Activated CD4-positive, alpha-beta memory T cell treated with anti-CD3 and anti-CD28 coated beads, Interleukin-2, amount 10 ng/mL, durations not matched to agents 7 days and 5 days (primary cell): ENCODE data around the gene NPB. TPM values are rescaled to one million over a fixed set of nuclear protein-coding genes. Genes with fewer than 3 reads are reported as not detected.

ENCODE experiments used
- CTCF ChIA-PET: fragments of 350-600 bp; sonication (Branson Sonifier 250); formaldehyde crosslinking; loops from one replicate; lab custom pipeline; 2021; ENCODE audit warnings: antibody characterized with exemption, inconsistent platforms; lab: Charles Lee
- POLR2A ChIA-PET: fragments of 350-600 bp; sonication (Branson Sonifier 250); formaldehyde crosslinking; loops from one replicate; lab custom pipeline; 2021; ENCODE audit warnings: antibody characterized with exemption; lab: Charles Lee
- DNase-seq: peaks from one replicate; pipeline ENCODE4 v3.0.0-alpha.2; 2020
- H3K27ac Mint-ChIP-seq: one replicate; pipeline ENCODE4 v1.8.0; 2021; ENCODE audit warnings: mild to moderate bottlenecking, mixed read lengths
- H3K27me3 Mint-ChIP-seq: one replicate; pipeline ENCODE4 v1.8.0; 2021; ENCODE audit warnings: mixed read lengths
- H3K36me3 Mint-ChIP-seq: one replicate; pipeline ENCODE4 v1.8.0; 2021; ENCODE audit warnings: low read depth, mixed read lengths
- H3K4me1 Mint-ChIP-seq: one replicate; pipeline ENCODE4 v1.8.0; 2021; ENCODE audit warnings: mixed read lengths
- H3K4me3 Mint-ChIP-seq: one replicate; pipeline ENCODE4 v1.8.0; 2021; ENCODE audit warnings: mild to moderate bottlenecking, mixed read lengths
- H3K9me3 Mint-ChIP-seq: one replicate; pipeline ENCODE4 v1.8.0; 2021; ENCODE audit warnings: mixed read lengths
- total RNA-seq, 2 experiments: library from RNA; stranded (reverse); gene quantifications; one replicate each; pipeline ENCODE4 v1.2.3, GENCODE V29; 2021

The NPB gene
- total RNA-seq, 2 experiments from 2014 or later, result 0.38 TPM; not detected in 1

GRCh38 chr17:81904600-81905423 lies 2.8 kb downstream of the NPB start:
- H3K36me3 Mint-ChIP-seq, result peaks cover 17% of the 10 kb centered on the region
- DNase-seq, result no peak
- peaks cover 9% of the 10 kb centered on the region for H3K27me3 Mint-ChIP-seq
- H3K27ac Mint-ChIP-seq, result no peak overlapping the region
- no peak overlapping the region for H3K4me3 Mint-ChIP-seq
- H3K9me3 Mint-ChIP-seq, result no peaks in the 10 kb centered on the region
- ChIA-PET POLR2A (interaction anchor here (1.5 to 2.0 kb wide), 2 partner anchors 13 to 34 kb away, joined by 4 to 5 read pairs; partner anchors contain the start of genes ALYREF, ANAPC11 and ARHGDIA), CTCF (no interaction called here)
- peaks cover 12% of the 10 kb centered on the region for H3K4me1 Mint-ChIP-seq

- Mint-ChIP-seq H3K27me3 (peaks cover 9% of the 10 kb centered on the region), H3K27ac (no peak overlapping the region), H3K4me1 (peaks cover 18% of the 10 kb centered on the region), H3K36me3 (peaks cover 12% of the 10 kb centered on the region), H3K4me3 (no peak overlapping the region), H3K9me3 (no peaks in the 10 kb centered on the region)
- ChIA-PET POLR2A (interaction anchor here (2.0 kb wide), 1 partner anchor 13 kb away, joined by 5 read pairs; the partner anchor contains the start of genes ALYREF and ANAPC11), CTCF (no interaction called here)
- DNase-seq, result no peak
Measured at GRCh38 chr17:81905424-81905875, 3.4 kb downstream of the NPB start.

GRCh38 chr17:81905993-81906392 lies 4.0 kb downstream of the NPB start:
- CTCF ChIA-PET, result no interaction called here
- no peaks in the 10 kb centered on the region for H3K9me3 Mint-ChIP-seq
- H3K4me3 Mint-ChIP-seq, result no peak overlapping the region
- H3K27ac Mint-ChIP-seq, result no peak overlapping the region
- no peak for DNase-seq
- peaks cover 6% of the 10 kb centered on the region for H3K27me3 Mint-ChIP-seq
- POLR2A ChIA-PET, result interaction anchor here (2.0 kb wide), 1 partner anchor 14 kb away, joined by 5 read pairs; the partner anchor contains the start of genes ALYREF and ANAPC11
- peaks cover 9% of the 10 kb centered on the region for H3K36me3 Mint-ChIP-seq
- H3K4me1 Mint-ChIP-seq, result peaks cover 18% of the 10 kb centered on the region

GRCh38 chr17:81906476-81907218 lies 4.6 kb downstream of the NPB start:
- Mint-ChIP-seq H3K4me3 (no peak overlapping the region), H3K9me3 (no peaks in the 10 kb centered on the region), H3K27ac (no peak overlapping the region), H3K27me3 (peaks cover 2% of the 10 kb centered on the region), H3K4me1 (peaks cover 15% of the 10 kb centered on the region), H3K36me3 (peaks cover 7% of the 10 kb centered on the region)
- POLR2A ChIA-PET, result interaction anchor here (2.0 kb wide), 1 partner anchor 15 kb away, joined by 5 read pairs; the partner anchor contains the start of genes ALYREF and ANAPC11
- DNase-seq, result no peak
- CTCF ChIA-PET, result no interaction called here

DNA sequence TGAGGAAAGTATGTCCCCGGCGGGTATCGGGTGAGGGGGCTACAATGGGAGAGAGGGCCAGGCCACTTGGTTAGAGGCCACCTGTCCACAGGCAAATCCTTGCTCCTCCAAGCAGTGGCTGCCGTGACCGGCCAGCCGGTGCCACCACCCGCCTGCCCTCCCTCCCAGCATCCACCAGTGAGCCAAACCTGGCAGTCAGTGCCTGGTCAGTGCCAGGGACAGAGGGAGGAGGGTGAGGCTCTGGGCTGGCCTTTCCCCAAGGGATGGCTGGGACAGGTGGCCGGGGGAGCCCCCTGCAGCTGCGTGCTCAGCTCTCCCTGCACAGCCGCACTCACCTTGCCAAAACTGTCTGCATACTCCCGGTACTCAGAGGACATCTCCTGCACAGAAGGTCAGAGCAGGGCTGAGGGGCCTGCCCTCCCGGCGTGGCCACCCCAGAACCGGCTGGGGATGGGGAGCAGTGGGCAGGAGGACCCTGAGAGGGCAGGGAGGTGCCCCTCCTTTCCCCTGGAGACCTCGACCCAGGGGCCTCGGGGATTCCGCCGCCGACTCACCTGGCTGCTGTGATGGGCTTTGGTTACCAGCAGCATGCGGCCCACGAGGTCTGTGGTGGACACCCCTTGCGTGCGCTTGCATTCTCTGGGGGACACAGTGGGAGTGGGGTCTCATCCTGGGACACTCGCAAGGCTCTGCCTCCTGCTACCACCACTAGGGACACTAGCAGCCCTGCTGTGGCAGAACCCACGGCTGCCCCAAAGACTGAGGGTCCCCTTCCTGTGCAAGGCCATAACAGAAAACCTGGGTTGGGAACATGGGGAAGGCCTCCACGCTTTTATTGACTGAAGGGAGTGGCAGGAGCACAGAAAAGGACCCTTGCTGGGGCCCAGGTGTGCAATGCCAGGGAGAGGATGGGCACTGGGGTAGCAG lies 5.4 kb downstream of the NPB start:
- ChIA-PET POLR2A (no interaction called here), CTCF (no interaction called here)

DNA sequence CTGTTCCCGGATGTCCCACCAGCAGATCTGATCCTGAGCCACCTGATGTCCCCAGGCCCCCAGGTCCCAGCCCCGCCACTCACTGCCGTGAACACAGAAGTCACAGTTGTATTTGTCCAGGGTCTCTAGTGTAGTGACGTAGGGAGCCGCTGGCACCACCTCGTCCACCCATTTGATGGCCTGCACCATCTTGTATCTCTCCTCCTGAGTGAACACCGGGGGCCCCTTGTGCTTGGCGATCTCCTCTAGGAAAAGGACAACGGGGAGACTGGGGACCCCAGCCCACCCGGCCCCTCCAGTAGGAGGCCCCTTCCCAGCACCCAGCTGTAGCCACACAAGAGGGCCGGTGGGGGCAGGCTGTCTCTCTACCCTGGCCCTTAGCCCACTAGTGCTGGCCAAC lies 6.8 kb downstream of the NPB start:
- H3K36me3 Mint-ChIP-seq, result peaks cover 23% of the 10 kb centered on the region
- POLR2A ChIA-PET, result interaction anchor here (1.0 to 1.9 kb wide), 4 partner anchors 9 to 68 kb away, joined by 4 to 6 read pairs (median 4); partner anchors contain the start of genes ANAPC11 and ARHGDIA
- no peak overlapping the region for H3K4me3 Mint-ChIP-seq
- CTCF ChIA-PET, result no interaction called here
- no peak overlapping the region for H3K27ac Mint-ChIP-seq
- no peaks in the 10 kb centered on the region for H3K9me3 Mint-ChIP-seq
- H3K27me3 Mint-ChIP-seq, result no peaks in the 10 kb centered on the region
- H3K4me1 Mint-ChIP-seq, result peaks cover 23% of the 10 kb centered on the region
- DNase-seq, result no peak

More for the DNA sequence above, 5.4 kb downstream of the NPB start:
- Mint-ChIP-seq H3K27ac (no peak overlapping the region), H3K4me3 (no peak overlapping the region), H3K36me3 (peaks cover 10% of the 10 kb centered on the region), H3K9me3 (no peaks in the 10 kb centered on the region), H3K4me1 (peaks cover 17% of the 10 kb centered on the region), H3K27me3 (peaks cover 2% of the 10 kb centered on the region)
- no peak for DNase-seq

DNA sequence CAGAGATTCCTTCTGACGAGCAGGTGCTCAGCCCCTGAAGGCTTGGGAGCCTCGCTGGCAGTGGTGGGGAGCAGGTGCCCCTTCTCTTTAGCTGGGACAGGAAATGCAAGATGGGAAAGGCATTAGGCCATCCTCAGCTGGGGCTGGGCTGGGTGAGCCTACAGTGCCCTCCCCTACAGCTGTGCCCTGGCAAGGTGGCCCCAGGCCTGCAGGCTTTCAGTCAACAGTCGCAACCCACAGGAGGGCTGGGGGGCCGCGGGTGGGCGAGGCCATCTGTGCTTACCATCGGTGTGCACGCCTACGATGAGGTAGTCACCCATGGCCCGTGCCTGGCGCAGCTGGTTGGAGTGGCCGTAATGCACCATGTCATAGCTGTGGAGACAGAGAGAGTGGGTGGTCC lies 7.2 kb downstream of the NPB start:
- Mint-ChIP-seq H3K27me3 (no peaks in the 10 kb centered on the region), H3K27ac (no peak overlapping the region), H3K4me3 (no peak overlapping the region), H3K4me1 (peaks cover 23% of the 10 kb centered on the region), H3K36me3 (peaks cover 26% of the 10 kb centered on the region), H3K9me3 (no peaks in the 10 kb centered on the region)
- ChIA-PET POLR2A (interaction anchor here (1.0 to 1.9 kb wide), 6 partner anchors 8 to 68 kb away, joined by 3 to 6 read pairs (median 4); partner anchors contain the start of genes ANAPC11, ARHGDIA and MAFG), CTCF (no interaction called here)
- DNase-seq, result no peak

DNA sequence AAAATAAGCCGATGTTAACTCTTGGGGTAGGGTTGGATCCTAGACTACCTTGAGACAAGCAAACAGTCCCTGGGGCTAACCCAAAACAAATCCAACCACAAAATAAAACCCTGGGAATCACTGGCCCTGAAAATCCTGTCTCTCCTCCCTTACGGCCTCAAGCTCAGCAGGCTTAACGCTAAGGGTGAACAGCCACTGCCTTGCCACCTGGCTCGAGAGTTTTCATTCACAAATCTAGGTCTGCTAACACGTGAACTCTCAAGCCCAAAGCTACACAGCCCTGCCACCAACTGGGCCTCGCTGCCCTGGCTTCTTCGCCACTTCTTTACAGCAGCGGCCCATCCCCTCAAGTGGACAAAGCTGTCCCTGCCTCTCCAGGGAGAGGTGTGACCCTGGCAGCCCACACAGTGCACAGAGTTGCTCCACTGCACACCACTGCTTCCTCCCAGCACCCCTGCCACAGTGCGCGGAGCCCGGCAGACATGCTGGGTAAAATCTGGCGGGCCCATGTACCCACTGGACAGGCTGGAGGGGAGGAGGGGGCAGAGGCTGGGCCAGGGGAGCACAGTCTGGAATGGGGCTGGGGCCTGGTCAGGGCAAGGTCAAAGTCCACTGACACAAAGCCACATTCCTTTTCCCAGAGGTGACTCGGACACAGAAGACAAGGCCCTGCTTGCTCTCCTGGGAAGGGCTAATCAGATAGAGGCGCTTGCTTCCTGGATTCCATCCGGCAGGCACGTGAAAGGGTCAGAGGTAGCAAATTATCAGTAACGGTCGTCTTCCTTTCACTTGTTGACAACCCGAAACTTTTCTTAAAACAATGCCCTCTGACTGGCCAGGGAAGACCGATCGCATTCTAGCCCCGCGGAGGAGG lies 8.2 kb downstream of the NPB start:
- ChIA-PET CTCF (no interaction called here), POLR2A (interaction anchor here (0.6 to 1.9 kb wide), 7 partner anchors 12 to 67 kb away, joined by 3 to 6 read pairs (median 4); partner anchors contain the start of genes ARHGDIA and MAFG)
- no peak for DNase-seq
- Mint-ChIP-seq H3K9me3 (no peaks in the 10 kb centered on the region), H3K36me3 (peaks cover 36% of the 10 kb centered on the region), H3K27ac (peak overlapping the region; percentile 70), H3K4me3 (peak overlapping the region; percentile 88), H3K4me1 (peaks cover 25% of the 10 kb centered on the region), H3K27me3 (no peaks in the 10 kb centered on the region)

DNA sequence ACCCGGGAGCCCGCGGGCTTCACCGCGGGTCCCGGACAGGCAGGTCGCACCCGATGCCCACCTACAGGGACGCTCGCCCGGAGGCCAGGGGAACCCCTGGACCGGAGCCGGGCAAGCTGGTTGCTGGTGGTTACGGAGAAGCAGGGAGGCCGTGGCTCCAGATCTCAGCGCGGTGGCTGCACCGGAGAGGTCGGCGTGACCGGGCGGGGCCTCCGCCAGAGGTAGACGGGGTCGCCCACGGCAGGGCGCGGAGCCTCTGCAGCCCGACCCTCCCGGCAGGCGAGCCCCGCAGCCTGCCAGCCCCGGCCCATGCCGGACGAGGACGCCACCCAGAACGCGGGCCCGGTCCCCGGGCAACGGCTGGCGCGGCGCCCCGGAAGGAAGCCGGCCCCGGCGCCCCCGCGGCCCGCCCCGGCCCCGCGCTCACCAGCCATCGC lies 8.8 kb downstream of the NPB start:
- no peak for DNase-seq

GRCh38 chr17:81911277-81911961 lies 9.4 kb downstream of the NPB start, which contains the start of gene PCYT2:
Gene PCYT2, minus strand, starts transcription at chr17:81911399. Its CDS starts 44 bp downstream, at chr17:81911355.
- Mint-ChIP-seq H3K4me3 (peak within 1 kb of the TSS; percentile 88), H3K9me3 (no peaks in the 10 kb centered on the region), H3K27ac (peak within 1 kb of the TSS; percentile 70), H3K4me1 (peaks cover 32% of the 10 kb centered on the region), H3K36me3 (peaks cover 47% of the 10 kb centered on the region), H3K27me3 (no peaks in the 10 kb centered on the region)
- DNase-seq, result peak; percentile 92
- CTCF ChIA-PET, result no interaction called here
- POLR2A ChIA-PET, result interaction anchor here (1.0 to 1.9 kb wide), 5 partner anchors 13 to 51 kb away, joined by 3 to 5 read pairs (median 4); partner anchors contain the start of gene P4HB

More for the DNA sequence above, 8.8 kb downstream of the NPB start:
- POLR2A ChIA-PET, result interaction anchor here (1.0 to 1.7 kb wide), 3 partner anchors 13 to 19 kb away, joined by 3 to 5 read pairs (median 4); no protein-coding TSS in a partner anchor
- CTCF ChIA-PET, result no interaction called here
- no peaks in the 10 kb centered on the region for H3K27me3 Mint-ChIP-seq
- H3K36me3 Mint-ChIP-seq, result peaks cover 43% of the 10 kb centered on the region
- peaks cover 28% of the 10 kb centered on the region for H3K4me1 Mint-ChIP-seq
- H3K4me3 Mint-ChIP-seq, result peak overlapping the region; percentile 88
- no peak overlapping the region for H3K27ac Mint-ChIP-seq
- H3K9me3 Mint-ChIP-seq, result no peaks in the 10 kb centered on the region
